SH-SY5Y (cell line): ENCODE measurements around the gene TADA3.

Experiments
- GATA2 ChIP-seq: IDR thresholded peaks from 2 replicates; pipeline ENCODE4 v1.6.1; 2011; ENCODE audit warnings: mild to moderate bottlenecking, low read depth, low read length
- GATA3 ChIP-seq: IDR thresholded peaks from 2 replicates; pipeline ENCODE4 v1.6.1; 2011; ENCODE audit warnings: low read depth, mild to moderate bottlenecking, low read length, moderate library complexity

- TF ChIP-seq GATA2 = no peak
- TF ChIP-seq GATA3 = no peak
Observed at GRCh38 chr3:9770276-9770812, 21.9 kb downstream of the TADA3 start.
